ENCODE data around the gene RANBP17.

Gene RANBP17

DNA sequence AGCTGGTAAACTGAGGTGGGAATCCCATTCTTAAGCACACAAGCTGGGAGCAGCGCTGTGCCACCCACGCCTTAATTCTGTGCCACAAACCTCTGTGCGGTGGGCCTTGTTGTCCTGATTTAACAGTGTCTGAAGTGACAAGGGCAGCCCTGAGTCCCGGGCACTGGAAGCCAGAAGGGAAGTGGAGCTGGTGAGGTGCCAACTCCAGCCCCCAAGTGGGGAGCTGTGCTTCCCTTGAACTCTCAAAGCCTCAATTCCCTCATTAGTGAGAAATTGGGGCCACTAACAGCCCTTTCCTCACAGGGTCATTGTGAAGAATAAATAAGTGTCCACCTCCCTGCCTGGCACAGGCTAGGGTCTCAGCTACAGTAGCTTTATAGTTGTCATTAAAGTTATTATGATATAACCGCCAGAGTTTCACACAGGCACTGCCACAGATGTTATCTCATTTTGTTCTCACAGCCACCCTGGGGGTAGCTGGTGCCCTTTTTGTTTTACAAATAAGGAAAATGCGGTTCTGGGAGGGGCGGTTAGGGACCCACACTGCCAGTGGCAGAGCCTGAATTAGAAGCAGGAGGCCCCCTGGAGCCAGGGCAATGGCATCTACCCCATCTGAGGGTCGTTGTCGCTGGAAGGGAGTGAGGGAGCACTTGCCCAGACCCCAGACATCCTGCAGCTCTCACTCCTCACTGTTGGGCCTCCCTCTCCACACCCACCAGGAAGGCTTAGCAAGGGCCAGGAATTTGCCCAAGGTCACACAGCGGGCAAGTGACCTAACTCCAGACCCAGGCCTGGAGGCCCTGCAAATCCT lies 445.2 kb downstream of the RANBP17 start:
- Histone ChIP-seq H3K27ac (ENCODE audit: low read depth, low read length) (no peak overlapping the region), H3K79me2 (ENCODE audit: control insufficient read depth, insufficient read depth, low read length, unreplicated experiment) (no peaks in the 10 kb centered on the region), H3K4me3 (ENCODE audit: low read depth, low read length) (no peak overlapping the region), H3K27me3 (ENCODE audit: insufficient read depth, low read length) (peaks cover 78% of the 10 kb centered on the region), H3K36me3 (ENCODE audit: insufficient read depth, low read length) (no peaks in the 10 kb centered on the region), H3K4me1 (ENCODE audit: control insufficient read depth, insufficient read depth, low read length, unreplicated experiment) (no peaks in the 10 kb centered on the region), H2AFZ (ENCODE audit: low read length, unreplicated experiment) (no peak overlapping the region)

DNA sequence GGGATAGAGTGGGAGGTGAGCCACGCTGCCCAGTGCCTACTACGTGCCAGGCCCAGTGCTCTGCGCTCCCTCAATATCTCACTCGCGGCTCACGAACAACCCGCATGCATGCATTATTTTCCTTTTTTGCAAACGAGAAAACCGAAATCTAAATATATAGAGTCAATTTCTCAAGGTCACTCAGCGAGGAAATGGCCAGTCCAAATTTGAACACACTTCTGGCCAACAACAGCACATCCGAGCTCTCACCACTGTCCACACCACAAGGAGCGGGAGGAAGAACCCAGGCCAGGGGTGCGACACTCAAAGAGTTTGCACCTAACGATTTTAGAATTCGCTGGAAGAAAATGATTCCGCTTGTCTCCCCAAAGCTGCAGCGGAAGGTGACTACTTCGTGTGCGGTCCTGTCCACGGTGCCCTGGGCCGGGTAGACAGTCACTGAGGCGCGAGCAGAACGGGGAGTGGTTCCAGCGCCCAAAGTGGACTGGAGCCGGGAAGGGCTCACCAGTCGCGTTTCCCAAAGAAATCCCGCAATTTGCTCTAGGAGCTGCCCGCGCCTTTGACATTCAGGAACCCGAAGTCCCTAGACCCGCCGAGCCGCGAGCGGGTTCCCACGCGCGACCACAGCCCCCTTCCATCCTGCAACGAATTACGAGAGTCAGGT lies 446.1 kb downstream of the RANBP17 start:
- Histone ChIP-seq H3K27me3 (ENCODE audit: insufficient read depth, low read length) (peaks cover 87% of the 10 kb centered on the region), H2AFZ (ENCODE audit: low read length, unreplicated experiment) (no peak overlapping the region), H3K79me2 (ENCODE audit: control insufficient read depth, insufficient read depth, low read length, unreplicated experiment) (no peaks in the 10 kb centered on the region)

DNA sequence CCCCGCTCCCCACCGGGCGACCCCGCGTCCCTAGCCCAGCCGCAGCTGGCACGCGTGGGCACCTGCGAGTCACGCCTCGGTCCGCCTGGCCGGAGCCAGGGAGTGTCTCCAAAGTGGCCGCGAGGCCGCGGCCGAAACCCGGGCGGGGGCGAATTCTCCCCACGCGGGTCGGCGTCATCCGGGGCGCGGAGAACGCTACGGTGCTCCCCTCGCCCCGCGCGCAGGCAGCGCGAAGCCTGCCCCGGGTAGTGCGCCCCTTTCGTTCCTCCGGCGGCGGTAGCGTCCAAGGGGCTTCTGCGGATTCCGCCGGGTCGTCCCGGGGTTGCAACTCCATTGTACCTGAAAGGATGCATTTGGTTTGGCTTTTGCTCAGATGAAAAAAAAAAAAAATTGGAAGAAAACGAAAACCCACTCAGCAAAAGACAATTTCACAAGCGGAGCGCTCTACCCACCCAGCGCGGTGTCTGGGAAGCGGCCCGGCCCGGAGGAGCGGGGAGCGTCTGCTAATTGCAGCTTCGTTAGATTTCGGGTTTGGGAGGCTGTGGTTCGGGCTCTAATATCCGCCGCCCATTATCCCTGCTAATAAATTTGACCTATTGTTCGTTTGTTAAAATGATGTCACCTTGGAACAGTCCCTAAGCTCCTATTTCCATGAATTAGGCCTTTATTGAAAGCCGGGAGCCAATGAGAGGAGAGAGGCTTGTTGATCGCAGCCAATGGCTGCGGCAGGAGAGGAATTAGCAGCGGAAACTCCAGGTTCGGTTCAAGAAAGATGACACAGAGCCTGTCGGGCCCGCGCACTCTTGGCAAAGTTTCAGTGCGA lies 446.8 kb downstream of the RANBP17 start, which contains the start of gene TLX3:
TLX3 (plus strand) TSS at position 796 of the 823 bp plus-strand sequence. CDS start 118 bp downstream, outside the sequence.
- H3K36me3 ChIP-seq (ENCODE audit: insufficient read depth, low read length) = no peaks in the 10 kb centered on the region
- H3K4me1 ChIP-seq (ENCODE audit: control insufficient read depth, insufficient read depth, low read length, unreplicated experiment) = peaks cover 3% of the 10 kb centered on the region
- H3K4me3 ChIP-seq (ENCODE audit: low read depth, low read length) = no peak within 1 kb of the TSS
- peaks cover 94% of the 10 kb centered on the region for H3K27me3 ChIP-seq (ENCODE audit: insufficient read depth, low read length)
- H3K79me2 ChIP-seq (ENCODE audit: control insufficient read depth, insufficient read depth, low read length, unreplicated experiment) = no peaks in the 10 kb centered on the region
- no peak within 1 kb of the TSS for H3K27ac ChIP-seq (ENCODE audit: low read depth, low read length)
- no peak within 1 kb of the TSS for H2AFZ ChIP-seq (ENCODE audit: low read length, unreplicated experiment)

More for the DNA sequence above, 446.1 kb downstream of the RANBP17 start:
- H3K4me3 ChIP-seq (ENCODE audit: low read depth, low read length) = no peak overlapping the region
- H3K4me1 ChIP-seq (ENCODE audit: control insufficient read depth, insufficient read depth, low read length, unreplicated experiment) = peaks cover 3% of the 10 kb centered on the region
- no peak overlapping the region for H3K27ac ChIP-seq (ENCODE audit: low read depth, low read length)
- H3K36me3 ChIP-seq (ENCODE audit: insufficient read depth, low read length) = no peaks in the 10 kb centered on the region

DNA sequence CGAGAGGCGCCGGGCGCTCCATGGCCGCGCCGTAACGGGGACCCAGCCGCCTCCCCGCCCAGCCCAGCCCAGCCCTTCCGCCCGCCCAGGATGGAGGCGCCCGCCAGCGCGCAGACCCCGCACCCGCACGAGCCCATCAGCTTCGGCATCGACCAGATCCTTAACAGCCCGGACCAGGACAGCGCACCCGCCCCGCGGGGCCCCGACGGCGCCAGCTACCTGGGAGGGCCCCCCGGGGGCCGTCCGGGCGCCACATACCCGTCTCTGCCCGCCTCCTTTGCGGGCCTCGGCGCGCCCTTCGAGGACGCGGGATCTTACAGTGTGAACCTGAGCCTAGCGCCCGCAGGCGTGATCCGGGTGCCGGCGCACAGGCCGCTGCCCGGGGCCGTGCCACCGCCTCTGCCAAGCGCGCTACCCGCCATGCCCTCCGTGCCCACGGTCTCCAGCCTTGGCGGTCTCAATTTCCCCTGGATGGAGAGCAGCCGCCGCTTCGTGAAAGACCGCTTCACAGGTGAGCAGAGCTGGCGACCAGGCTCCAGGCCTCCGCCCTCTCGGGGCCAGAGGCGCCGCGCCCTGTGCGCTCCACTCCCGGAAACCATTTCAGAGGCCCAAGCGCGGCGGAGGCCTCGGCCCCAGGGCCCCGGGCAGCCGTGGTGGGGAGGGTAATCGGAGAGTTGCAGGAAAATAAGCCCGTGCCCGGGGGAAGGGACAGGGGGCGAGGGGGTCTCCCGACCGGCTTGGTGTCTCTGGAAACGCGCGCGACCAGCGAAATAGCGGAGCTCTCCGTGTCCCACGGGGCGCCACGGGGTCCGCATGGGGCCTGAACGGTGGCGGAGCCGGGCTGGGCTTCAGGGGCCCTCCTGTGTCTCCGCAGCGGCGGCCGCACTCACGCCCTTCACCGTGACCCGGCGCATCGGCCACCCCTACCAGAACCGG lies 447.7 kb downstream of the RANBP17 start:
- no peaks in the 10 kb centered on the region for H3K36me3 ChIP-seq (ENCODE audit: insufficient read depth, low read length)
- H3K4me3 ChIP-seq (ENCODE audit: low read depth, low read length) = no peak overlapping the region
- H3K79me2 ChIP-seq (ENCODE audit: control insufficient read depth, insufficient read depth, low read length, unreplicated experiment) = no peaks in the 10 kb centered on the region
- no peak overlapping the region for H3K27ac ChIP-seq (ENCODE audit: low read depth, low read length)
- no peak overlapping the region for H2AFZ ChIP-seq (ENCODE audit: low read length, unreplicated experiment)
- peaks cover 3% of the 10 kb centered on the region for H3K4me1 ChIP-seq (ENCODE audit: control insufficient read depth, insufficient read depth, low read length, unreplicated experiment)
- H3K27me3 ChIP-seq (ENCODE audit: insufficient read depth, low read length) = peaks cover 97% of the 10 kb centered on the region

DNA sequence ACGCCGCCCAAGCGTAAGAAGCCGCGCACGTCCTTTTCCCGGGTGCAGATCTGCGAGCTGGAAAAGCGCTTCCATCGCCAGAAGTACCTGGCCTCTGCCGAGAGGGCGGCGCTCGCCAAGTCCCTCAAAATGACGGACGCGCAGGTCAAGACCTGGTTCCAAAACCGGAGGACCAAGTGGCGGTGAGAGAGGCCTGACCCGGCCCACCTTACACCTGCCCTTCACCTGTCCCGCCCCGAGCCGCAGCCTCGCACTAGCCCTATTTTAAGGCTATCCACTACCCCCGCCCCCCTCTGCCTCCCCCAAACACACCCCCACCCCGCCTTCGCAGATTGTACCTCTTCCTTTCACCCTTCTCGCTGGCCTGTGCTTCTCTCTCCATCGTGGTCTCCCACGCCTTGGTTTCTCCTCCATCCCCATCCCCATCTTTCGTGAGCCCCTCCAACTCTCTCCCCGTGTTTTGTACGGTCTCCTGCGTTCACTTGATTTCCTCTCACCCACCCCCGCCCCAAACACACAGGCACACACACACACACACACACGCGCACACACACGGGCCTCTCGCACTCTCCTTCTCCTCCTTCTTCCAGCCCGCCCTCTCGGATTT lies 448.5 kb downstream of the RANBP17 start:
- no peak overlapping the region for H3K27ac ChIP-seq (ENCODE audit: low read depth, low read length)

DNA sequence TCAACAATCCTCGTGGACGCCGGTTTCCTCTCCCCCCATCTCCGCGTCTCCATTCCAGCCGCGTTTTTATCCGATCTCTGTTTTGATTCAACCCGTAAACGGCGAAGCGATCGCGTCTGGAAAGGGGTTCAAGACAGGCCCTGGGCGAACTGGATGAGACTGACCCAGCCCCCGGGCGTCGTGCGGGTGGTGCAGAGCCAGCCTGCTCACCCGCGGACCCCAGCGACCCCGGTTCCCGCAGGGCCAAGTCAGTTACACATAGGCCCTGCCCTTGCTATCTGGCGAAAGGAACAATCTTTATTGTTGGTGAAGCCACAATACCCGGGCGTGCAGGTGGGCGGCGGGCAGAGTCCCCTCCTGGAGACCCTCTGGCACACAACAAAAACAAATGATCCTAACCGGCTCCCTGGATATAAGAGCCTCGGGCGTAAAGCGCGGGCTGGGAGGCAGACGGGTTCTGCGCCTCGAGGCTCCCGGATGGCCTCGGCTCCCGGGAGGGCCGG lies 449.1 kb downstream of the RANBP17 start:
- H3K79me2 ChIP-seq (ENCODE audit: control insufficient read depth, insufficient read depth, low read length, unreplicated experiment) = no peaks in the 10 kb centered on the region
- no peak overlapping the region for H3K4me3 ChIP-seq (ENCODE audit: low read depth, low read length)
- peaks cover 3% of the 10 kb centered on the region for H3K4me1 ChIP-seq (ENCODE audit: control insufficient read depth, insufficient read depth, low read length, unreplicated experiment)
- no peaks in the 10 kb centered on the region for H3K36me3 ChIP-seq (ENCODE audit: insufficient read depth, low read length)
- H2AFZ ChIP-seq (ENCODE audit: low read length, unreplicated experiment) = no peak overlapping the region
- no peak overlapping the region for H3K27ac ChIP-seq (ENCODE audit: low read depth, low read length)
- peaks cover 97% of the 10 kb centered on the region for H3K27me3 ChIP-seq (ENCODE audit: insufficient read depth, low read length)

More for the DNA sequence above, 448.5 kb downstream of the RANBP17 start:
- Histone ChIP-seq H2AFZ (ENCODE audit: low read length, unreplicated experiment) (no peak overlapping the region), H3K36me3 (ENCODE audit: insufficient read depth, low read length) (no peaks in the 10 kb centered on the region), H3K4me3 (ENCODE audit: low read depth, low read length) (no peak overlapping the region), H3K4me1 (ENCODE audit: control insufficient read depth, insufficient read depth, low read length, unreplicated experiment) (peaks cover 3% of the 10 kb centered on the region), H3K27me3 (ENCODE audit: insufficient read depth, low read length) (peaks cover 97% of the 10 kb centered on the region), H3K79me2 (ENCODE audit: control insufficient read depth, insufficient read depth, low read length, unreplicated experiment) (no peaks in the 10 kb centered on the region)

DNA sequence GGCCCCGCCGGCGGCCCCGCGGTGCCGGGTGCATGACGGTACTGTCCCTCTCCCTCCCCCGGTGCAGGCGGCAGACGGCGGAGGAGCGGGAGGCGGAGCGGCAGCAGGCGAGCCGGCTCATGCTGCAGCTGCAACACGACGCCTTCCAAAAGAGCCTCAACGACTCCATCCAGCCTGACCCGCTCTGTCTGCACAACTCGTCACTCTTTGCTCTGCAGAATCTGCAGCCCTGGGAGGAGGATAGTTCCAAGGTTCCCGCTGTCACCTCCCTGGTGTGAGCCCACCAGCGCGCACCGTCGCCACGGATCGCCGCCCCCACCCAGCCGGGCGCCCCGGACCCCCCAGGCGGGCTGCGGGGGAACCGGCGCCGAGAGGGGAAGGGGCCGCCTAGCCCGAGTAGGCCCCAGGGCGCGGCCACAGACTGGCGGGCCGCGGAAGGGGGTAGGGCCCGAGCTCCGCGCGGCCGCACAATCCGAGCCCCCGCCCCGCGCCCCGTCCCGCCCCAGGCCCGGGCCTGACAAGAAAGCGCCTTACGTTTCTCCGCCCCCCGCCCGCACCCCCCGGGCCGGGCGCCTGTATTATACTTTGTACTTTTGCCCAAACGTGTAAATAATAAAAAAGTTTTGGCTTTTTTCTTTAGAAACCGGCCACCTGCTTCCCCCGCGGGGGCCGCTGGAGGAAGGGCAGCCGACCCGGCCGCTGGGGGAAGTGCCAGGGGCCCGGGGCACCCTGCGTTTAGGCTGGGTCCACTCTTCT lies 449.7 kb downstream of the RANBP17 start:
- Histone ChIP-seq H3K79me2 (ENCODE audit: control insufficient read depth, insufficient read depth, low read length, unreplicated experiment) (no peaks in the 10 kb centered on the region), H3K4me1 (ENCODE audit: control insufficient read depth, insufficient read depth, low read length, unreplicated experiment) (peaks cover 3% of the 10 kb centered on the region), H3K27me3 (ENCODE audit: insufficient read depth, low read length) (peaks cover 97% of the 10 kb centered on the region), H2AFZ (ENCODE audit: low read length, unreplicated experiment) (no peak overlapping the region), H3K36me3 (ENCODE audit: insufficient read depth, low read length) (no peaks in the 10 kb centered on the region), H3K27ac (ENCODE audit: low read depth, low read length) (no peak overlapping the region), H3K4me3 (ENCODE audit: low read depth, low read length) (peak overlapping the region; percentile 31; the same call in 1 of the 2 replicates)

DNA sequence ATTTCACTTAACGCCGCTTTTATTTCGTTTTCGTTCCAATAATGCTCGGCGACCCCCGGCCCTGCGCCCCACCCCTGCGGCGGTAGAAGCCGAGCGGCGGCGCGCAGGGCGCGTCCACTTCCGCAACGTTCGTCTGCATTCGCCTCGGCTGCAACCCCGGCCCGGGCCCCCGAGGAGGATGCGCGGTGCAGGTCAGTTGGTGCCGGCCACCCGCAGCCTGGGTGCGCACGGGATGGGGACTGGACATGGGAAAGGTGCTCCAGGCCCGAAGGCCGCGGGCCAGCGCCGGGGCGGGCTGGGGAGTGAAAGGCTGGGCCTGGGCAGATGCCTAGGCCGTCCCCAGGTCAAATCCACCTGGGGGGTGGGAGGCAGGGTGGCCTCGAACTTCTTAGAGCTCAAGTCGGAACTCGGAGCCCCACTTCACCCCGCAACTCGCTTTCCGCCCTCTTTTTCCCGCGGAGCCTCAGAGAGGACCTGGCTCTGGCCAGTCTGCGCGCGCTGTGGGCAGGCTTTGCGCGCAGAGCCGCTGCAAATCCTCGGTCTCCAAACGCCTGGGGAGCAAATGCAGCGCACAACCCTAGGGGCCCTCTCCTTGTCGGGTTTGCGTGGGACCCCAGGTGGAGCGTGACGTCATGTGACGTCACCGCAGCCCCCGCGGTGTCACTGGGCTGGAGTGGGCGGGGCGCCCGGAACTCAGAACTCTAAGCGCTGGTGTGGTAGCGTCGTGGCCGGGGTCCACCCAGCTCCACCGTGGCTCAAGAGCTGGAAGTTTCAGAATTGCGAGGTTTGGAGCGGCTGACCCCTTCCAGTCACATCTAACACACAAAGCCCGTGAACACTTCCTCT lies 450.5 kb downstream of the RANBP17 start:
- H3K27me3 ChIP-seq (ENCODE audit: insufficient read depth, low read length) = peaks cover 97% of the 10 kb centered on the region
- H2AFZ ChIP-seq (ENCODE audit: low read length, unreplicated experiment) = no peak overlapping the region
- no peak overlapping the region for H3K27ac ChIP-seq (ENCODE audit: low read depth, low read length)
- peak overlapping the region; percentile 41 for H3K4me3 ChIP-seq (ENCODE audit: low read depth, low read length)
- H3K79me2 ChIP-seq (ENCODE audit: control insufficient read depth, insufficient read depth, low read length, unreplicated experiment) = no peaks in the 10 kb centered on the region
- H3K4me1 ChIP-seq (ENCODE audit: control insufficient read depth, insufficient read depth, low read length, unreplicated experiment) = peaks cover 3% of the 10 kb centered on the region
- no peaks in the 10 kb centered on the region for H3K36me3 ChIP-seq (ENCODE audit: insufficient read depth, low read length)

Data from ACC112 (cell line).